Aortic smooth muscle cell (primary cell): Measurements from ENCODE around the gene CNTLN. TPM values are rescaled to one million over a fixed set of nuclear protein-coding genes. Genes with fewer than 3 reads are reported as not detected.

Experiments used
- total RNA-seq: library from RNA; depleted of rRNA; stranded (reverse); fragments of >200 nt; gene quantifications from 2 replicates; pipeline ENCODE4 v1.2.3, GENCODE V29; 2014

Gene CNTLN
- 9.9 and 11.5 TPM in 2 replicates for total RNA-seq

GRCh38 chr9:17134396-17135294 lies at the start of gene CNTLN:
CNTLN (plus strand) TSS chr9:17135040; CDS start chr9:17135066, 26 bp downstream.

